H1 (cell line): ENCODE measurements around the gene TEX11. TPM values are rescaled to one million over a fixed set of nuclear protein-coding genes. Genes with fewer than 3 reads are reported as not detected.

Source experiments
- RAD21 ChIP-seq, 2 experiments: IDR thresholded peaks in 1 of 2; conservative IDR thresholded peaks in 1 of 2; 2 replicates each; pipeline ENCODE4 v1.6.1; 2011; ENCODE audit warnings: low read depth in 2 of 2, low read length in 2 of 2, improper control_type of control experiment in 1 of 2, inconsistent platforms in 1 of 2, mild to moderate bottlenecking in 1 of 2, moderate library complexity in 1 of 2
- RNF2 ChIP-seq: fragments of 200-900, 300-1000 bp; sonication (generic); IDR thresholded peaks from 2 replicates; pipeline ENCODE4 v1.7.1; 2016; ENCODE audit warnings: borderline replicate concordance, low read depth, mild to moderate bottlenecking, antibody characterized with exemption, low read length; ENCODE audit not compliant: poor library complexity, severe bottlenecking; ENCODE audit errors: missing control alignments
- SAP30 ChIP-seq: fragments of 300-600 bp; sonication (generic); IDR thresholded peaks from 2 replicates; pipeline ENCODE4 v1.7.1; 2012; ENCODE audit warnings: low read length, moderate library complexity, mild to moderate bottlenecking, inconsistent platforms; ENCODE audit not compliant: insufficient read depth, insufficient replicate concordance
- ZNF274 ChIP-seq: IDR thresholded peaks from 2 replicates; pipeline ENCODE4 v1.7.0; 2012; ENCODE audit warnings: low read length, borderline replicate concordance; ENCODE audit errors: extremely low read depth
- polyA plus RNA-seq, 7 experiments: library from polyadenylated mRNA; depleted of rRNA in 3 of 7; stranded (reverse) in 5 of 7; unstranded in 2 of 7; fragments of >200 nt in 5 of 7; fragments of 200-250 nt in 2 of 7; gene quantifications; 1 replicate in 5 of 7; 2 replicates in 1 of 7; 4 replicates in 1 of 7; pipeline versions ENCODE4 v1.2.1 to v1.2.3, GENCODE V29; 2011 to 2013; ENCODE audit warnings: missing spikeins in 2 of 7, mixed read lengths in 2 of 7
- total RNA-seq: library from RNA; stranded (reverse); fragmentation: NEBNext Ultra II Directional; extraction: Animal tissue kit (Norgen Biotek cat#: 25700); gene quantifications from 2 replicates; pipeline ENCODE4 v1.2.1, GENCODE V29; 2021

Gene TEX11
- total and polyA plus RNA-seq, 2 of the 8 experiments (the other 6 are each of a cell fraction or from before 2014, with no cell fraction given), result 0.11 to 0.74 TPM

DNA sequence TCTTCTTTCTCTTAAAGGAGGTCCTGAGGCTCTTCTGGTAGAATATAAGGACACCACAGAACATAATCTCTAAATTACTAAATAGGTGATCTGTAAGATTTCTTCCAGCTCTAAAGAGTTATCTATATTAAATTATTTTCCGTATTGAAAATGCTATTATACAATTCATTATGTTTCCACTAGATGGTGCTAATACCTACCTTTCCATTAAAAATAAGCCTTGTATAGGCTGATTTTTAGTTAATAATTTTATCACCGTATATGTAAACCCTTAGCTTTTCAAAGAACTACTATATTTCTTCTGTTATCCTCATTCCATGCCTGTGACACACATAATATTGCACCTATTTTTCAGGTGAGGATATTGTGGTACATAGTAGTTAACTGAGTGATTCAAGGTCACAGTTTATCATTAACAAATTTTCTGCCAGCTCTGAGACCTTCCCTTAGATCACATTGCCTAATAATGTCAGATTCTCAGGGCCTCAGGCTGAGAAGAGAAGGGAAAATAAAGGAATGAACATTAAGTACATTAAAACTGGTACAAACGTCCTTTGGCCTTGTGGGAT, 138.8 kb downstream of the TEX11 start (continued):
- TF ChIP-seq RNF2, result no peak
- TF ChIP-seq ZNF274, result no peak
- TF ChIP-seq SAP30, result no peak
- peak in 1 of 2 experiments; percentile 45; a peak in 3 of 4 replicates for TF ChIP-seq RAD21 (IDR thresholded peaks at IDR 0.05 in 1 of 2, conservative IDR thresholded peaks at IDR 0.05 in 1 of 2; ENCODE audit: low read depth in 2 of 2, low read length in 2 of 2)
